ENCODE measurements around the gene MDK.

Gene MDK

DNA sequence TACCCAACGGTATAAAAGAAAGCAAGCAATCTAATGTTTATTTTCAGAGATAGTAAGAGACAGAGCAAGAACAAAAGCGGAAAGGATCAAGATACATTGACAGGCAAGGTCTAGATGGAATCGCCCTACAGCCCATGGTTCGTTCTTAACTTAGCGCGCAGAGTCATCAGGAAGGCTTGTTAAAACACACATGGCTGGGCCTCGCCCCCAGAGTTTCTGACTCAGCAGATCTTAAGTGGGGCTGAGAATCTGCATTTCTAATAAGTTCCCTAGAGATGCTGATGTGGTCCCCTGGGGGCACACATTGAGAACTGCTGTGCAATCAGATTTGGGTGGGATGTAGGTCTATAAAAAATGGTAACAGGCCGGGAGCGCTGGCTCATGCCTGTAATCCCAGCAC, 45.9 kb downstream of the MDK start:
- no peaks in the 10 kb centered on the region for H3K27me3 ChIP-seq (ENCODE audit: insufficient read depth, low read length, poor library complexity, severe bottlenecking)
- H3K9me2 ChIP-seq (replicated peaks; ENCODE audit: low read depth, low read length) = no peaks in the 10 kb centered on the region
- no peaks in the 10 kb centered on the region for H3K9me3 ChIP-seq (ENCODE audit: insufficient read depth, low read depth, low read length)
- H3K4me3 ChIP-seq (ENCODE audit: low read length, poor library complexity, severe bottlenecking) = no peak overlapping the region
- no peak overlapping the region for H3K9ac ChIP-seq (ENCODE audit: low read depth, low read length, poor library complexity, severe bottlenecking)
- H3K79me2 ChIP-seq (ENCODE audit: insufficient read depth, low read length) = no peaks in the 10 kb centered on the region
- no peaks in the 10 kb centered on the region for H4K20me1 ChIP-seq (ENCODE audit: insufficient read depth, low read length, poor library complexity, severe bottlenecking)
- peaks cover 55% of the 10 kb centered on the region; the same call in 1 of the 2 replicates for H3K36me3 ChIP-seq (ENCODE audit: insufficient read depth, low read length)
- H3F3A ChIP-seq (ENCODE audit: low read depth) = no peaks in the 10 kb centered on the region
- no peaks in the 10 kb centered on the region for H3K4me1 ChIP-seq (ENCODE audit: insufficient read depth, low read length, poor library complexity, severe bottlenecking)
- H2AFZ ChIP-seq (ENCODE audit: low read length) = no peak overlapping the region
- no peak overlapping the region for H3K4me2 ChIP-seq (ENCODE audit: low read depth, low read length, poor library complexity, severe bottlenecking)
- TF ChIP-seq, protein P1, sequence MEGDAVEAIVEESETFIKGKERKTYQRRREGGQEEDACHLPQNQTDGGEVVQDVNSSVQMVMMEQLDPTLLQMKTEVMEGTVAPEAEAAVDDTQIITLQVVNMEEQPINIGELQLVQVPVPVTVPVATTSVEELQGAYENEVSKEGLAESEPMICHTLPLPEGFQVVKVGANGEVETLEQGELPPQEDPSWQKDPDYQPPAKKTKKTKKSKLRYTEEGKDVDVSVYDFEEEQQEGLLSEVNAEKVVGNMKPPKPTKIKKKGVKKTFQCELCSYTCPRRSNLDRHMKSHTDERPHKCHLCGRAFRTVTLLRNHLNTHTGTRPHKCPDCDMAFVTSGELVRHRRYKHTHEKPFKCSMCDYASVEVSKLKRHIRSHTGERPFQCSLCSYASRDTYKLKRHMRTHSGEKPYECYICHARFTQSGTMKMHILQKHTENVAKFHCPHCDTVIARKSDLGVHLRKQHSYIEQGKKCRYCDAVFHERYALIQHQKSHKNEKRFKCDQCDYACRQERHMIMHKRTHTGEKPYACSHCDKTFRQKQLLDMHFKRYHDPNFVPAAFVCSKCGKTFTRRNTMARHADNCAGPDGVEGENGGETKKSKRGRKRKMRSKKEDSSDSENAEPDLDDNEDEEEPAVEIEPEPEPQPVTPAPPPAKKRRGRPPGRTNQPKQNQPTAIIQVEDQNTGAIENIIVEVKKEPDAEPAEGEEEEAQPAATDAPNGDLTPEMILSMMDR (conservative IDR thresholded peaks at IDR 0.05; ENCODE audit: low read length) = no peak
- TF ChIP-seq EZH2phosphoT487 (IDR thresholded peaks at IDR 0.05; ENCODE audit: borderline replicate concordance) = no peak

- Histone ChIP-seq H3K9me3 (ENCODE audit: insufficient read depth, low read depth, low read length) (no peaks in the 10 kb centered on the region), H3K79me2 (ENCODE audit: insufficient read depth, low read length) (no peaks in the 10 kb centered on the region), H3K36me3 (ENCODE audit: insufficient read depth, low read length) (peaks cover 68% of the 10 kb centered on the region; the same call in 1 of the 2 replicates), H3K9me2 (replicated peaks; ENCODE audit: low read depth, low read length) (no peaks in the 10 kb centered on the region), H3K4me3 (ENCODE audit: low read length, poor library complexity, severe bottlenecking) (no peak overlapping the region), H3F3A (ENCODE audit: low read depth) (no peaks in the 10 kb centered on the region), H3K4me1 (ENCODE audit: insufficient read depth, low read length, poor library complexity, severe bottlenecking) (no peaks in the 10 kb centered on the region), H4K20me1 (ENCODE audit: insufficient read depth, low read length, poor library complexity, severe bottlenecking) (no peaks in the 10 kb centered on the region), H2AFZ (ENCODE audit: low read length) (no peak overlapping the region), H3K9ac (ENCODE audit: low read depth, low read length, poor library complexity, severe bottlenecking) (no peak overlapping the region), H3K4me2 (ENCODE audit: low read depth, low read length, poor library complexity, severe bottlenecking) (no peak overlapping the region), H3K27me3 (ENCODE audit: insufficient read depth, low read length, poor library complexity, severe bottlenecking) (no peaks in the 10 kb centered on the region)
- TF ChIP-seq, protein P1 (conservative IDR thresholded peaks at IDR 0.05; ENCODE audit: low read length) = no peak
- no peak for TF ChIP-seq EZH2phosphoT487 (IDR thresholded peaks at IDR 0.05; ENCODE audit: borderline replicate concordance)
Measured at GRCh38 chr11:46429717-46430116, 48.2 kb downstream of the MDK start.

DNA sequence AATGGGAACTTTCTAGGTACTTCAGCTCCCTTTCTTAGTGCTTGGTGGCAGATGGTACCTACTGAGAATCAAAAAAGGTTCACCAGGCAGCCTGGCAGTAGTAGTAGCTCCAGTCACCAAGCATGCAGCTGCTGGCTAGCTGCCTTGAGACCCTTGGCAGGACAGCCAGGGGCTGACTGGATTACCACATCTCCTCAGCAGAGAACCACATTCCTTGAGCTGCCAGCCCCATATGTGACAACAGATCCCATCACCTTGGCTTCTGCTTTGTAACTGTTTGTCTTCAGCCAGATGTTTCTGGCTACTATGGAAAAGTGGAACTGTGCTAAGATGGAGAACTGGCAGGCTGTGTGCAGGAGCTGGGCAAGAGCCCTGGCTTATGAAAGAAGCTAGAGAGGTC, 49.7 kb downstream of the MDK start:
- Histone ChIP-seq H3K4me2 (ENCODE audit: low read depth, low read length, poor library complexity, severe bottlenecking) (no peak overlapping the region), H2AFZ (ENCODE audit: low read length) (no peak overlapping the region), H4K20me1 (ENCODE audit: insufficient read depth, low read length, poor library complexity, severe bottlenecking) (no peaks in the 10 kb centered on the region), H3F3A (ENCODE audit: low read depth) (no peaks in the 10 kb centered on the region), H3K4me1 (ENCODE audit: insufficient read depth, low read length, poor library complexity, severe bottlenecking) (no peaks in the 10 kb centered on the region), H3K79me2 (ENCODE audit: insufficient read depth, low read length) (no peaks in the 10 kb centered on the region), H3K4me3 (ENCODE audit: low read length, poor library complexity, severe bottlenecking) (no peak overlapping the region), H3K9me2 (replicated peaks; ENCODE audit: low read depth, low read length) (no peaks in the 10 kb centered on the region), H3K36me3 (ENCODE audit: insufficient read depth, low read length) (peaks cover 68% of the 10 kb centered on the region; the same call in 1 of the 2 replicates), H3K27me3 (ENCODE audit: insufficient read depth, low read length, poor library complexity, severe bottlenecking) (no peaks in the 10 kb centered on the region), H3K9me3 (ENCODE audit: insufficient read depth, low read depth, low read length) (no peaks in the 10 kb centered on the region), H3K9ac (ENCODE audit: low read depth, low read length, poor library complexity, severe bottlenecking) (no peak overlapping the region)
- TF ChIP-seq, protein P1 (conservative IDR thresholded peaks at IDR 0.05; ENCODE audit: low read length) = no peak
- TF ChIP-seq EZH2phosphoT487 (IDR thresholded peaks at IDR 0.05; ENCODE audit: borderline replicate concordance) = no peak
